ENCODE data around the gene ZBTB20. TPM values are rescaled to one million over a fixed set of nuclear protein-coding genes. Genes with fewer than 3 reads are reported as not detected.

Gene ZBTB20
- total RNA-seq, 1 donor from 2014 or later, result 62.0 TPM

DNA sequence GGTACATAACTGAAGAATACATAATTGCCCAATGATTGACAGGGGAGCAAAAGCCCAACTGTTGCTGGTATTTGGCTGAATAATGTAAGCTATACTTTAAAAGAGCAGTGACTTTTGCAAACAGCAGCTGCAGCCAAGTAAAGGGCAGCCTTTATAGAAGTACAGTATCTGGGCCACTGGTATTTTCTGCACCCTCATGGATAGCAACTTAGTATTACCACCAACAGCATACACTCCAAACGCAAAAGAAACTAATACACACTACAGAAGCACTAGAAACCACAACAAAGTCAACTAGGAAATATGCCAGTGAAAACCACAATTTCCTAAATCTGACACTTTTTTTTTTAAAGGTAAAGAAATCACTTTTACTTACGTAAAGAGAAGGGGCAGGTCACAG, 647.1 kb downstream of the ZBTB20 start:
- Histone ChIP-seq H3K9me3 (replicated peaks) (no peaks in the 10 kb centered on the region), H3K27ac (replicated peaks) (no peak overlapping the region), H3K36me3 (no peaks in the 10 kb centered on the region), H3K4me1 (peaks cover 62% of the 10 kb centered on the region), H3K4me3 (no peak overlapping the region), H3K27me3 (ENCODE audit: low read depth) (no peaks in the 10 kb centered on the region)
- DNase-seq, result no peak
- intact Hi-C loops (cut with micrococcal nuclease), result no loop called here
- TF ChIP-seq, protein P1, sequence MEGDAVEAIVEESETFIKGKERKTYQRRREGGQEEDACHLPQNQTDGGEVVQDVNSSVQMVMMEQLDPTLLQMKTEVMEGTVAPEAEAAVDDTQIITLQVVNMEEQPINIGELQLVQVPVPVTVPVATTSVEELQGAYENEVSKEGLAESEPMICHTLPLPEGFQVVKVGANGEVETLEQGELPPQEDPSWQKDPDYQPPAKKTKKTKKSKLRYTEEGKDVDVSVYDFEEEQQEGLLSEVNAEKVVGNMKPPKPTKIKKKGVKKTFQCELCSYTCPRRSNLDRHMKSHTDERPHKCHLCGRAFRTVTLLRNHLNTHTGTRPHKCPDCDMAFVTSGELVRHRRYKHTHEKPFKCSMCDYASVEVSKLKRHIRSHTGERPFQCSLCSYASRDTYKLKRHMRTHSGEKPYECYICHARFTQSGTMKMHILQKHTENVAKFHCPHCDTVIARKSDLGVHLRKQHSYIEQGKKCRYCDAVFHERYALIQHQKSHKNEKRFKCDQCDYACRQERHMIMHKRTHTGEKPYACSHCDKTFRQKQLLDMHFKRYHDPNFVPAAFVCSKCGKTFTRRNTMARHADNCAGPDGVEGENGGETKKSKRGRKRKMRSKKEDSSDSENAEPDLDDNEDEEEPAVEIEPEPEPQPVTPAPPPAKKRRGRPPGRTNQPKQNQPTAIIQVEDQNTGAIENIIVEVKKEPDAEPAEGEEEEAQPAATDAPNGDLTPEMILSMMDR (IDR thresholded peaks at IDR 0.05; ENCODE audit: borderline replicate concordance), result no peak

DNA sequence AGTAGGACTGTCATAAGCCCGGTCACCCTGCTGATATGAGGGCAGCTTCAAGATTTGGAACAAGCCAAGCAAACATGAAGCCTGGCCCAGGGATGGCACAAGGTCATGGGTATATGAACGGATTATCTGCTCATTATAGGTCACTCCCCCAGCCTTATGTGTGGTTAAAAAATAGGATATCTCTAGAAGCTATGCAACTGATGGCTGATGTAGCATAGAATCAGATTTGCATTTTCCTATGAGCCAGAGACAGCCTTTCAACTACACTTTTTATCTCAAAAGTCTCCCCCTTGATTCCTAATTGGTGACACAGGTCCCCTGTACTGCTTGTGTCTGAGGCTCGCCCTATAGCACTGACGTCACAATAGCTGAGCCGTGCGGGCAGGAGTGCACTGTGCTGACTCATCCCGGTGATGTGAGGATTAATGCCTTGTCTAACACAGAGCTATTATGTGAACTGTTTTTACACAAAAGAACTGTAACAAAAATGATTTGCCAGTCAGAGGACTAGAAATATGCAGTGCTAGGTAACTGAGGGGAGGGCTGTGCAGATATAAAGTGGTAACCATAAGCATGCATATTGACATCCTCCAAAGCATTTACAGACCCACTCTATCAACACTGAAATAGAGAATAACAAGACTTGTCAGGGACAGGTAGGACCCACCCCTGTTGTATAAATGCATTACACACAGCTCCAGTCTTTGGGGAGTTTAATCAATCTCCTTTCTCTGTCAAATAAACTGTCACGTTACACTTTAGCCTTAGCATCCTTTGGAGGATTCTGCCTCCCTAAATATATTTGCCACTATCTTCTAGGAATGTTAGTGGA, 648.3 kb downstream of the ZBTB20 start:
- peaks cover 69% of the 10 kb centered on the region for H3K4me1 ChIP-seq
- no peaks in the 10 kb centered on the region for H3K9me3 ChIP-seq (replicated peaks)
- TF ChIP-seq, protein P1 (IDR thresholded peaks at IDR 0.05; ENCODE audit: borderline replicate concordance), result no peak
- no peaks in the 10 kb centered on the region for H3K36me3 ChIP-seq
- intact Hi-C loops (cut with micrococcal nuclease), result no loop called here
- peak overlapping the region; percentile 50 for H3K27ac ChIP-seq (replicated peaks)
- peak; percentile 19 for DNase-seq
- H3K27me3 ChIP-seq (ENCODE audit: low read depth), result no peaks in the 10 kb centered on the region
- H3K4me3 ChIP-seq, result no peak overlapping the region

DNA sequence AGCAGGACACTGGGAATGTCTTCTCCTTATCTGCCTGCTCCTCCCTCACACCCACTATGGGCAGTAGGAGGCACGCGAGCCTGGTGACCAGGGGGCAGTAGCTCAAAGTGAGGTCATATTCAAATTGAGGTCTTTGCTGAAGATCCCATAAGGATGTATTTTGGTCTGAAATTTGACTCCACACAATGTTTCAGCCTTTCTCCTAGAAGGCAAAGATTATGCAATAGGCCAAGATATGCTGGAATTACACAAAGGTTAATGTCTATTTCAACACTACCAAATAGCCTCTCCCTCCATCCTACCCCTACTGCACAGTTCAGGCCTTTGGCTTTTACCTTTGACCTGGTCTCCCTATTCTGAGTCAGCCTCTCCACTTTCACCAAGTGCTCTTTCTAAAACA, 650.2 kb downstream of the ZBTB20 start:
- no peak for DNase-seq
- intact Hi-C loops (cut with micrococcal nuclease), result no loop called here
- Histone ChIP-seq H3K9me3 (replicated peaks) (no peaks in the 10 kb centered on the region), H3K27me3 (ENCODE audit: low read depth) (no peaks in the 10 kb centered on the region), H3K4me3 (no peak overlapping the region), H3K4me1 (peaks cover 75% of the 10 kb centered on the region), H3K27ac (replicated peaks) (peak overlapping the region; percentile 73), H3K36me3 (no peaks in the 10 kb centered on the region)
- TF ChIP-seq, protein P1 (IDR thresholded peaks at IDR 0.05; ENCODE audit: borderline replicate concordance), result no peak

DNA sequence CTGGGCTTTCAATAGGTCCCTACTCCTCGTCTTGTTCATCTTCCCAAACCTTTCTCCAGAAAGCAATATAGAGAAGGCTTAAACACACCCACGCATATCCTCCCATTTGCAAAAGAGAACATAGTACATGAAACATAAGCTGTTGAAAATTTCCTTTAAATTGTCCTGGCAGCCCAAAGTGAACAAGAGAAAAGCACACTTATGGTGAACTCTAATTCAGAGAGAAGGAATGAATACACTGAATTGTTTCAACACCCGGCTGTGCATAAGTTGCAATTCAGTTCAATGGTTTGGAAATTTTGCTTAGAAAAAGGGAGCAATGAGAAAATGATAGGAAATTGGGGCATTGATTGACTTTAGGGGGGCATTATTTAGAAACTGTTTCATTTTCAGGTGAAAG, 650.6 kb downstream of the ZBTB20 start:
- H3K36me3 ChIP-seq, result no peaks in the 10 kb centered on the region
- DNase-seq, result no peak
- intact Hi-C loops (cut with micrococcal nuclease), result no loop called here
- no peak overlapping the region for H3K4me3 ChIP-seq
- no peaks in the 10 kb centered on the region for H3K9me3 ChIP-seq (replicated peaks)
- H3K4me1 ChIP-seq, result peaks cover 79% of the 10 kb centered on the region
- H3K27ac ChIP-seq (replicated peaks), result peak overlapping the region; percentile 73
- TF ChIP-seq, protein P1 (IDR thresholded peaks at IDR 0.05; ENCODE audit: borderline replicate concordance), result no peak
- H3K27me3 ChIP-seq (ENCODE audit: low read depth), result no peaks in the 10 kb centered on the region

DNA sequence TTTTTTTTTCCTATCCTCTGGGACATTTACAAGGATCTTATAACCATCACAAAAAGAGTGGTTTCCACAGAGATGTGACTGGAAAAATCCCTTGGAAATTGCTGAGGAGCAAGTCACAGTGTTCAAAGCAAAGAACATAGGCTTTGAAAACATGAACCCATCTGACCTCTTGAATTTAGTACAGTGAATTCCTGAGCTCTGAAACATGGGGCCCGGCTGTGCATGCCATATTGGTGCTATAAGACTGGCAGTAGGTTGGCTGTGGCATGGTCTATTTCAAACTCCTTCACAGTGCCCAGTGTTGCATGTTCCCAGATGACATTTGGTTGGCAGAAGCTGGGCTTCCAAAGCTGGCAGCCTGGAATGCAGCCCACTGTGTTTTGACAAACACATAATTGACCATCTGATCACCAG, 651.1 kb downstream of the ZBTB20 start:
- H3K27me3 ChIP-seq (ENCODE audit: low read depth), result no peaks in the 10 kb centered on the region
- intact Hi-C loops (cut with micrococcal nuclease), result no loop called here
- H3K4me3 ChIP-seq, result no peak overlapping the region
- H3K9me3 ChIP-seq (replicated peaks), result no peaks in the 10 kb centered on the region
- H3K27ac ChIP-seq (replicated peaks), result peak overlapping the region; percentile 73
- TF ChIP-seq, protein P1 (IDR thresholded peaks at IDR 0.05; ENCODE audit: borderline replicate concordance), result no peak
- peaks cover 82% of the 10 kb centered on the region for H3K4me1 ChIP-seq
- DNase-seq, result peak; percentile 60
- H3K36me3 ChIP-seq, result no peaks in the 10 kb centered on the region
